ENCODE results near the gene WBP1L.

DNA sequence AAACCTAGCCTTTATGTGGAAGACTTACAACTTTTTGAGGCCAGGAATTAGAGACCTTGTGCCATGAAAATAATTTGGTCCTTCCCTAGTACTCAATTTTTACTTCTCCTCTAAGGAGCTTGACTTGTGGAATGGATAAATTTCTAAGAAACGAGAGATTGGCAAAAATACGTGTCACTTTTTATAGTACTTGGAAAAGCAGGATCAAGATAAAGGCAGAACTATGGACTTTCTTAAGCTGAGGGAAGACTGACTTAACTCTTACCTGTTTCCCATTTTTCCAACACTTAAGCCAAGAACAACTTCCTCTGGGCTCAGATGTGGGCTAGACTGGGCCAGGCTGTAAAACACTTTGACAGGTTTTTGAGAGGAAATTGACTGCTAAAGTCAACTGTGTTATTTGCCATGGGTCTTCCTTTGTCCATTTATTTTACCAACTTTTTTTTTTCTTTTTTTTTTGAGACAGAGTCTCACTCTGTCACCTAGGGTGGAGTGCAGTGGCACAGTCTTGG is 2.0 kb upstream of the WBP1L start:
- TF ChIP-seq EZH2 (IDR thresholded peaks at IDR 0.05; ENCODE audit: borderline replicate concordance, insufficient read depth, low read length, poor library complexity, severe bottlenecking), result no peak
- TF ChIP-seq MXI1 (conservative IDR thresholded peaks at IDR 0.05; ENCODE audit: poor library complexity, severe bottlenecking), result no peak
